WTC11 (cell line): ENCODE measurements around the gene UCP3. TPM values are rescaled to one million over a fixed set of nuclear protein-coding genes. Genes with fewer than 3 reads are reported as not detected.

ENCODE experiments used
- ATAC-seq: fragments of 200-7000 bp; cut with Tn5 transposase; 2 replicates; pipeline ENCODE4 v1.10.0; 2021; ENCODE audit warnings: mild to moderate bottlenecking, moderate library complexity
- CTCF ChIA-PET: fragments of 300-600 bp; sonication (Branson Sonifier 250); formaldehyde crosslinking; loops from one replicate; lab custom pipeline; 2021; ENCODE audit warnings: antibody characterized with exemption; lab: Charles Lee
- POLR2A ChIA-PET: fragments of 350-600 bp; sonication (Branson Sonifier 250); formaldehyde crosslinking; loops from one replicate; lab custom pipeline; 2021; ENCODE audit warnings: antibody characterized with exemption; lab: Charles Lee
- DNase-seq: peaks from one replicate; pipeline ENCODE4 v3.0.0; 2021; ENCODE audit warnings: low spot score
- H3K27ac Mint-ChIP-seq: 2 replicates; pipeline ENCODE4 v1.8.0; 2021; ENCODE audit warnings: mixed read lengths
- H3K27me3 Mint-ChIP-seq: 2 replicates; pipeline ENCODE4 v1.8.0; 2021; ENCODE audit warnings: low read depth, mild to moderate bottlenecking, moderate library complexity, mixed read lengths
- H3K36me3 Mint-ChIP-seq: 2 replicates; pipeline ENCODE4 v1.8.0; 2021; ENCODE audit warnings: mixed read lengths
- H3K4me1 Mint-ChIP-seq: 2 replicates; pipeline ENCODE4 v1.8.0; 2022; ENCODE audit warnings: mixed read lengths
- H3K4me3 Mint-ChIP-seq: 2 replicates; pipeline ENCODE4 v1.8.0; 2021; ENCODE audit warnings: mild to moderate bottlenecking, moderate library complexity, mixed read lengths
- H3K9me3 Mint-ChIP-seq: 2 replicates; pipeline ENCODE4 v1.8.0; 2021; ENCODE audit warnings: mixed read lengths
- ATF2 ChIP-seq: sonication (generic); formaldehyde crosslinking; IDR thresholded peaks from 2 replicates; pipeline ENCODE4 v1.8.1; 2022; ENCODE audit warnings: low read depth, missing genetic modification reagents, borderline replicate concordance
- CTCF ChIP-seq: fragments of 200-600 bp; IDR thresholded peaks from 2 replicates; pipeline ENCODE4 v1.8.0; 2022; ENCODE audit warnings: antibody characterized with exemption
- FOXJ3 ChIP-seq: sonication (generic); formaldehyde crosslinking; IDR thresholded peaks from 2 replicates; pipeline ENCODE4 v1.9.0; 2021; ENCODE audit warnings: missing genetic modification reagents, mild to moderate bottlenecking, borderline replicate concordance
- FOXK1 ChIP-seq: sonication (generic); formaldehyde crosslinking; IDR thresholded peaks from 2 replicates; pipeline ENCODE4 v1.8.0; 2022; ENCODE audit warnings: mild to moderate bottlenecking, moderate library complexity, missing genetic modification reagents
- FOXP1 ChIP-seq: sonication (generic); formaldehyde crosslinking; IDR thresholded peaks from 2 replicates; pipeline ENCODE4 v1.8.0; 2022; ENCODE audit warnings: missing genetic modification reagents, mild to moderate bottlenecking, moderate library complexity, borderline replicate concordance
- GRHL2 ChIP-seq: fragments of 250-450 bp; sonication (Bioruptor Pico); IDR thresholded peaks from 2 replicates; pipeline ENCODE4 v1.8.0; 2022; ENCODE audit warnings: mild to moderate bottlenecking, moderate library complexity; ENCODE audit not compliant: insufficient replicate concordance, severe bottlenecking
- IRF2 ChIP-seq: sonication (generic); formaldehyde crosslinking; IDR thresholded peaks from 2 replicates; pipeline ENCODE4 v1.8.0; 2022; ENCODE audit warnings: low read depth, missing genetic modification reagents, borderline replicate concordance
- JAZF1 ChIP-seq: fragments of 250-450 bp; sonication (Bioruptor Pico); IDR thresholded peaks from 2 replicates; pipeline ENCODE4 v1.9.0; 2021; ENCODE audit warnings: moderate library complexity, mild to moderate bottlenecking, inconsistent platforms
- JUN ChIP-seq: sonication (generic); formaldehyde crosslinking; IDR thresholded peaks from 2 replicates; pipeline ENCODE4 v1.8.0; 2023; ENCODE audit warnings: mild to moderate bottlenecking, missing genetic modification reagents
- MYBL2 ChIP-seq: sonication (generic); formaldehyde crosslinking; IDR thresholded peaks from 2 replicates; pipeline ENCODE4 v1.8.1; 2023; ENCODE audit warnings: mild to moderate bottlenecking, moderate library complexity, missing genetic modification reagents
- TEAD1 ChIP-seq: sonication (generic); formaldehyde crosslinking; IDR thresholded peaks from 2 replicates; pipeline ENCODE4 v1.8.0; 2022; ENCODE audit warnings: mild to moderate bottlenecking, missing genetic modification reagents
- ZNF281 ChIP-seq: sonication (generic); formaldehyde crosslinking; IDR thresholded peaks from 2 replicates; pipeline ENCODE4 v1.8.0; 2023; ENCODE audit warnings: mild to moderate bottlenecking, missing genetic modification reagents
- ZNF671 ChIP-seq: fragments of 250-450 bp; sonication (Bioruptor Pico); IDR thresholded peaks from 2 replicates; pipeline ENCODE4 v1.8.0; 2021; ENCODE audit warnings: mild to moderate bottlenecking
- total RNA-seq: library from RNA; stranded (reverse); gene quantifications from 3 replicates; pipeline ENCODE4 v1.2.3, GENCODE V29; 2021
- TF ChIP-seq, protein P1 (sequence below): sonication (generic); formaldehyde crosslinking; IDR thresholded peaks from 2 replicates; pipeline ENCODE4 v1.8.1; 2022; ENCODE audit warnings: missing genetic modification reagents, borderline replicate concordance
- TF ChIP-seq, protein P2 (sequence below): fragments of 250-450 bp; sonication (Bioruptor Pico); IDR thresholded peaks from 2 replicates; pipeline ENCODE4 v1.9.0; 2021; ENCODE audit warnings: moderate library complexity, mild to moderate bottlenecking, inconsistent platforms, borderline replicate concordance
- TF ChIP-seq, protein P3 (sequence below): sonication (generic); formaldehyde crosslinking; IDR thresholded peaks from 2 replicates; pipeline ENCODE4 v1.8.0; 2022; ENCODE audit warnings: missing genetic modification reagents

Gene UCP3
- total RNA-seq, 1 experiment from 2014 or later = 0.55 TPM

GRCh38 chr11:73981051-73981805 is 27.7 kb downstream of the UCP3 start:
- Mint-ChIP-seq H3K9me3 (no peaks in the 10 kb centered on the region), H3K27me3 (peaks cover 6% of the 10 kb centered on the region), H3K4me1 (peaks cover 32% of the 10 kb centered on the region), H3K4me3 (peak overlapping the region; percentile 94), H3K36me3 (peaks cover 41% of the 10 kb centered on the region), H3K27ac (peak overlapping the region; percentile 90)
- ChIA-PET POLR2A (interaction anchor here (1.5 kb wide), 2 partner anchors 9 to 13 kb away, joined by 6 to 8 read pairs; no protein-coding TSS in a partner anchor), CTCF (interaction anchor here (0.6 to 2.4 kb wide), 5 partner anchors 14 to 228 kb away, joined by 3 to 9 read pairs (median 4); partner anchors contain the start of genes C2CD3 and PPME1)
- no peak for DNase-seq
- ATAC-seq = no peak
- TF ChIP-seq ZNF281 (CRISPR knock-in tag) (no peak), MYBL2 (CRISPR knock-in tag) (0 out of 2 replicates have a peak, but pooled peaks have one; percentile 24), FOXP1 (CRISPR knock-in tag) (no peak), JUN (CRISPR knock-in tag) (no peak)

GRCh38 chr11:73980001-73980961 is 28.6 kb downstream of the UCP3 start:
- peak overlapping the region; percentile 84 for H3K27ac Mint-ChIP-seq
- TF ChIP-seq, protein P1, sequence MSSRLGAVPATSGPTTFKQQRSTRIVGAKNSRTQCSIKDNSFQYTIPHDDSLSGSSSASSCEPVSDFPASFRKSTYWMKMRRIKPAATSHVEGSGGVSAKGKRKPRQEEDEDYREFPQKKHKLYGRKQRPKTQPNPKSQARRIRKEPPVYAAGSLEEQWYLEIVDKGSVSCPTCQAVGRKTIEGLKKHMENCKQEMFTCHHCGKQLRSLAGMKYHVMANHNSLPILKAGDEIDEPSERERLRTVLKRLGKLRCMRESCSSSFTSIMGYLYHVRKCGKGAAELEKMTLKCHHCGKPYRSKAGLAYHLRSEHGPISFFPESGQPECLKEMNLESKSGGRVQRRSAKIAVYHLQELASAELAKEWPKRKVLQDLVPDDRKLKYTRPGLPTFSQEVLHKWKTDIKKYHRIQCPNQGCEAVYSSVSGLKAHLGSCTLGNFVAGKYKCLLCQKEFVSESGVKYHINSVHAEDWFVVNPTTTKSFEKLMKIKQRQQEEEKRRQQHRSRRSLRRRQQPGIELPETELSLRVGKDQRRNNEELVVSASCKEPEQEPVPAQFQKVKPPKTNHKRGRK = no peak
- TF ChIP-seq ATF2 (CRISPR knock-in tag) (no peak), TEAD1 (CRISPR knock-in tag) (no peak), GRHL2 (no peak), FOXJ3 (CRISPR knock-in tag) (no peak), FOXK1 (CRISPR knock-in tag) (no peak), JAZF1 (no peak), CTCF (no peak), IRF2 (CRISPR knock-in tag) (no peak), ZNF671 (CRISPR knock-in tag) (no peak)
- TF ChIP-seq, protein P2, sequence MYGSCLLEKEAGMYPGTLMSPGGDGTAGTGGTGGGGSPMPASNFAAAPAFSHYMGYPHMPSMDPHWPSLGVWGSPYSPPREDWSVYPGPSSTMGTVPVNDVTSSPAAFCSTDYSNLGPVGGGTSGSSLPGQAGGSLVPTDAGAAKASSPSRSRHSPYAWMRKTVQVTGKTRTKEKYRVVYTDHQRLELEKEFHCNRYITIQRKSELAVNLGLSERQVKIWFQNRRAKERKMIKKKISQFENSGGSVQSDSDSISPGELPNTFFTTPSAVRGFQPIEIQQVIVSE = no peak
- TF ChIP-seq, protein P3, sequence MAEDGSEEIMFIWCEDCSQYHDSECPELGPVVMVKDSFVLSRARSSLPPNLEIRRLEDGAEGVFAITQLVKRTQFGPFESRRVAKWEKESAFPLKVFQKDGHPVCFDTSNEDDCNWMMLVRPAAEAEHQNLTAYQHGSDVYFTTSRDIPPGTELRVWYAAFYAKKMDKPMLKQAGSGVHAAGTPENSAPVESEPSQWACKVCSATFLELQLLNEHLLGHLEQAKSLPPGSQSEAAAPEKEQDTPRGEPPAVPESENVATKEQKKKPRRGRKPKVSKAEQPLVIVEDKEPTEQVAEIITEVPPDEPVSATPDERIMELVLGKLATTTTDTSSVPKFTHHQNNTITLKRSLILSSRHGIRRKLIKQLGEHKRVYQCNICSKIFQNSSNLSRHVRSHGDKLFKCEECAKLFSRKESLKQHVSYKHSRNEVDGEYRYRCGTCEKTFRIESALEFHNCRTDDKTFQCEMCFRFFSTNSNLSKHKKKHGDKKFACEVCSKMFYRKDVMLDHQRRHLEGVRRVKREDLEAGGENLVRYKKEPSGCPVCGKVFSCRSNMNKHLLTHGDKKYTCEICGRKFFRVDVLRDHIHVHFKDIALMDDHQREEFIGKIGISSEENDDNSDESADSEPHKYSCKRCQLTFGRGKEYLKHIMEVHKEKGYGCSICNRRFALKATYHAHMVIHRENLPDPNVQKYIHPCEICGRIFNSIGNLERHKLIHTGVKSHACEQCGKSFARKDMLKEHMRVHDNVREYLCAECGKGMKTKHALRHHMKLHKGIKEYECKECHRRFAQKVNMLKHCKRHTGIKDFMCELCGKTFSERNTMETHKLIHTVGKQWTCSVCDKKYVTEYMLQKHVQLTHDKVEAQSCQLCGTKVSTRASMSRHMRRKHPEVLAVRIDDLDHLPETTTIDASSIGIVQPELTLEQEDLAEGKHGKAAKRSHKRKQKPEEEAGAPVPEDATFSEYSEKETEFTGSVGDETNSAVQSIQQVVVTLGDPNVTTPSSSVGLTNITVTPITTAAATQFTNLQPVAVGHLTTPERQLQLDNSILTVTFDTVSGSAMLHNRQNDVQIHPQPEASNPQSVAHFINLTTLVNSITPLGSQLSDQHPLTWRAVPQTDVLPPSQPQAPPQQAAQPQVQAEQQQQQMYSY (CRISPR knock-in tag) = no peak
- TF ChIP-seq, all 79 proteins: peak for 0
- POLR2A ChIA-PET = interaction anchor here (1.0 kb wide), 1 partner anchor 513 kb away, joined by 3 read pairs; the partner anchor contains the start of gene LIPT2

More at GRCh38 chr11:73980001-73980961, 28.6 kb downstream of the UCP3 start:
- Mint-ChIP-seq H3K36me3 (peaks cover 51% of the 10 kb centered on the region), H3K9me3 (no peaks in the 10 kb centered on the region), H3K4me1 (peaks cover 32% of the 10 kb centered on the region), H3K4me3 (peak overlapping the region; percentile 94), H3K27me3 (peaks cover 6% of the 10 kb centered on the region)
- no peak for DNase-seq
- CTCF ChIA-PET = interaction anchor here (0.6 to 2.4 kb wide), 7 partner anchors 10 to 747 kb away, joined by 3 to 9 read pairs (median 4); partner anchors contain the start of genes C2CD3 and PPME1
- peak; percentile 5 for ATAC-seq
